Right atrium auricular region (tissue), 2 donors: ENCODE data around the gene SETBP1. TPM values are rescaled to one million over a fixed set of nuclear protein-coding genes. Genes with fewer than 3 reads are reported as not detected.
"Not testable (repeated sequence)": the region's sequence is repeated elsewhere in the genome, so short reads cannot be mapped to it uniquely, and the experiment has no call there.

Experiments used
- DNase-seq: peaks from one replicate; pipeline ENCODE4 v3.0.0-alpha.2; 2019; ENCODE audit warnings: low spot score
- H3K27ac ChIP-seq, 2 donors: fragments of 200-600 bp; sonication (generic); 1 replicate in 1 of 2; 2 replicates in 1 of 2; pipeline ENCODE4 v1.5.1; 2016 to 2019
- H3K27me3 ChIP-seq, 2 donors: fragments of 200-600 bp; sonication (generic); one replicate each; pipeline versions ENCODE4 v1.5.1 to v1.6.0; 2017 to 2019
- H3K36me3 ChIP-seq: fragments of 200-600 bp; sonication (generic); one replicate; pipeline ENCODE4 v1.5.1; 2016
- H3K4me1 ChIP-seq, 2 donors: fragments of 200-600 bp; sonication (generic); one replicate each; pipeline versions ENCODE4 v1.5.1 to v1.6.0; 2017 to 2019
- H3K4me3 ChIP-seq, 2 donors: fragments of 200-600 bp; sonication (generic); 1 replicate in 1 of 2; 2 replicates in 1 of 2; pipeline ENCODE4 v1.5.1; 2017 to 2019; ENCODE audit warnings: mild to moderate bottlenecking in 1 of 2, moderate library complexity in 1 of 2
- H3K9me3 ChIP-seq, 2 donors: fragments of 200-600 bp; sonication (generic); one replicate each; pipeline ENCODE4 v1.5.1; 2019
- total RNA-seq, 2 donors: library from RNA; depleted of rRNA; stranded (reverse); fragments of >200 nt; gene quantifications; one replicate each; pipeline ENCODE4 v1.1.0, GENCODE V29; 2016
- TF ChIP-seq, protein P1 (sequence below), 2 donors: fragments of 200-600 bp; sonication (generic); IDR thresholded peaks; one replicate each; pipeline ENCODE4 v1.5.1; 2019; ENCODE audit warnings: antibody characterized with exemption in 2 of 2

Gene SETBP1
- total RNA-seq, 2 donors from 2014 or later = 7.8 to 13.4 TPM

DNA sequence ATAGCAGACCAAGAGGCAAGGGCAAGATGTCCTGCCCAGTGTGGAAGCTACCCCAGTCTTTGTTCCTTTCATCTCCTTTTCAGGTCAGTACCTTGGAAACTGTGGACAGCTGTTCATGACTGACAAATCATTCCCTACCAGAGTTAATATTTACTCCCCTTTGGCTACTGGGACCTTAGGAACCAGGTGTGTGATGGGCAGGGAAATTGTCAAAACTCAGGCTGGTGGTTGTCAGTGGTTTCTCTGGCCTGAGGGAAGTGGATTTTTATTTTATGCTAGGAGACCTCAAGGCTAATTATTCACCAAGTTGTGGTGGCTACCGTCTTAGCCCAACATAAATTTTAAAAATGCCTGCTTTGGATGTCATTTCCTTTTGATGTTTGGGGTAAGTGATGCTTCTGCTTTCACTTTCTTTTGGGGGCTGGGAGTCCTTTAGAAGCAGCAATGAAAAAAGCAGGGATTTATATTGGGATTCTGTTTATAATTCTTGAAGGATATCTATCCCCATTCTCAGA lies 119.3 kb downstream of the SETBP1 start:
- Histone ChIP-seq H3K4me3 (no peak overlapping the region), H3K27ac (no peak overlapping the region), H3K36me3 (no peaks in the 10 kb centered on the region), H3K27me3 (no peaks in the 10 kb centered on the region), H3K9me3 (no peaks in the 10 kb centered on the region), H3K4me1 (peaks cover 0 to 24% of the 10 kb centered on the region in 2 donors)
- TF ChIP-seq, protein P1, sequence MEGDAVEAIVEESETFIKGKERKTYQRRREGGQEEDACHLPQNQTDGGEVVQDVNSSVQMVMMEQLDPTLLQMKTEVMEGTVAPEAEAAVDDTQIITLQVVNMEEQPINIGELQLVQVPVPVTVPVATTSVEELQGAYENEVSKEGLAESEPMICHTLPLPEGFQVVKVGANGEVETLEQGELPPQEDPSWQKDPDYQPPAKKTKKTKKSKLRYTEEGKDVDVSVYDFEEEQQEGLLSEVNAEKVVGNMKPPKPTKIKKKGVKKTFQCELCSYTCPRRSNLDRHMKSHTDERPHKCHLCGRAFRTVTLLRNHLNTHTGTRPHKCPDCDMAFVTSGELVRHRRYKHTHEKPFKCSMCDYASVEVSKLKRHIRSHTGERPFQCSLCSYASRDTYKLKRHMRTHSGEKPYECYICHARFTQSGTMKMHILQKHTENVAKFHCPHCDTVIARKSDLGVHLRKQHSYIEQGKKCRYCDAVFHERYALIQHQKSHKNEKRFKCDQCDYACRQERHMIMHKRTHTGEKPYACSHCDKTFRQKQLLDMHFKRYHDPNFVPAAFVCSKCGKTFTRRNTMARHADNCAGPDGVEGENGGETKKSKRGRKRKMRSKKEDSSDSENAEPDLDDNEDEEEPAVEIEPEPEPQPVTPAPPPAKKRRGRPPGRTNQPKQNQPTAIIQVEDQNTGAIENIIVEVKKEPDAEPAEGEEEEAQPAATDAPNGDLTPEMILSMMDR (IDR thresholded peaks at IDR 0.05) = no peak
- DNase-seq = no peak

DNA sequence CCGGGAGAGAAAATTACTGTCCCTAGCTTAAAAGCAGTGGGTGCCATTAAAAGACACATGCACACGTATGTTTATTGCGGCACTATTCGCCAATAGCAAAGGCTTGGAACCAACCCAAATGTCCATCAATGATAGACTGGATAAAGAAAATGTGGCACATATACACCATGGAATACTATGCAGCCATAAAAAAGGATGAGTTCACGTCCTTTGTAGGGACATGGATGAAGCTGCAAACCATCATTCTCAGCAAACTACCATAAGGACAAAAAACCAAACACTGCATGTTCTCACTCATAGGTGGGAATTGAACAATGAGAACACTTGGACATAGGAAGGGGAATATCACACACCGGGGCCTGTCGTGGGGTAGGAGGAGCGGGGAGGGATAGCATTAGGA lies 120.1 kb downstream of the SETBP1 start:
- H3K4me1 ChIP-seq = peaks cover 0 to 24% of the 10 kb centered on the region in 2 donors
- not testable (repeated sequence) for H3K27ac ChIP-seq, H3K9me3 ChIP-seq, H3K36me3 ChIP-seq, DNase-seq, H3K4me3 ChIP-seq, H3K27me3 ChIP-seq

- peak overlapping the region; percentile 5 to 76 for H3K27ac ChIP-seq
- H3K27me3 ChIP-seq = no peaks in the 10 kb centered on the region
- no peaks in the 10 kb centered on the region for H3K9me3 ChIP-seq
- peaks cover 0 to 24% of the 10 kb centered on the region in 2 donors for H3K4me1 ChIP-seq
- TF ChIP-seq, protein P1 (IDR thresholded peaks at IDR 0.05) = no peak
- no peak for DNase-seq
- no peaks in the 10 kb centered on the region for H3K36me3 ChIP-seq
- H3K4me3 ChIP-seq = no peak overlapping the region
Measured at GRCh38 chr18:44801781-44802180, 121.1 kb downstream of the SETBP1 start.

DNA sequence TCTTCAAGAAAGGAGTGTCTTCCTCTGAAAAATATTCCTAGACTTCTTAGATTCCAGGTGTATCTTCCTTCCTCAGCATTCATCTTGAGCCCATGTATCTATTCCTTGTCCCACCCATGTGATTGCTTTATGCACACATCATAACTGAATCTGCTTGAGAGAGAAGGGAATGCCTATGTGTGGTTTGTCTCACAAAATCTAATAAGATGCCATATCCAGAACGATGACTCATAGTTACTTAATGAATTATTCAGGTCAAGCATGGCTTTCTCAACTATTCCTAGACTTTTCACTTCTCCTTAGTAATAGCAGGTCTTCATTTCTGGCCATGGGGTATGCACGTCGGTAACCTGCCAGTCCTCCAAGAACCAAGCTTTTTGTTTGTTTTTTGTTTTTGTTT lies 121.8 kb downstream of the SETBP1 start:
- no peak for DNase-seq
- H3K27me3 ChIP-seq = no peaks in the 10 kb centered on the region
- H3K36me3 ChIP-seq = no peaks in the 10 kb centered on the region
- peaks cover 0 to 24% of the 10 kb centered on the region in 2 donors for H3K4me1 ChIP-seq
- peak overlapping the region; percentile 50 to 76 for H3K27ac ChIP-seq
- TF ChIP-seq, protein P1 (IDR thresholded peaks at IDR 0.05) = no peak
- no peak overlapping the region for H3K4me3 ChIP-seq
- H3K9me3 ChIP-seq = no peaks in the 10 kb centered on the region

DNA sequence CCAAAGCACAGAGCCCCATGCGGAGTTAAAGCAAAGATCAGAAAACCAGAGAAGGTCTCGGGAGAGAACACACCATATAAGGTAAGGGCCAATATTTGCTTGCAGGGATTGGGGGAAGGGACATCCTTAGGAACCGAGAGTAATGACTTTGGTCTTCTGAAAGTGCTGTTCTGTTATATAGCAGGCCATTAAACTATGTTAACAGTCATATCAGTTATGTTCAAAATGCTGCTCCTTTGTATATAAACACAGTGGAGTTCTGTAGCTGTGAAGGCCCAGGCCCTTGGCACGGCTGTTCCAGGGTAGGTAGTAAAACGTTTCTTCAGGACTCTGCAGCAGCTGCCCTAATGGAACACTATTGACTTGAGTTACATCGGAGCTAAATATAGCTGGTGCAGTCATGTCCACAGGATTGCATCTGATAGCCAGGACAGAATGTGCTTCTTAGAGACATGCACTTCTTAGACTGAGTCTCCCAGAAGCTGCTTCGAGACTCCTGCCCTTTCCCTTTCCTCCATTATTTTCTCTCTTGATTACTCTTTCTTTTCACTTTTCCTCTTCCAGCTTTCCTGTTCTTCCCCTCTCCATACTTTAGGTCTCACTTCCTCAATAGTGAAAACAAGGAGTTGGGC lies 122.4 kb downstream of the SETBP1 start:
- DNase-seq = peak; percentile 67
- no peak overlapping the region for H3K4me3 ChIP-seq

DNA sequence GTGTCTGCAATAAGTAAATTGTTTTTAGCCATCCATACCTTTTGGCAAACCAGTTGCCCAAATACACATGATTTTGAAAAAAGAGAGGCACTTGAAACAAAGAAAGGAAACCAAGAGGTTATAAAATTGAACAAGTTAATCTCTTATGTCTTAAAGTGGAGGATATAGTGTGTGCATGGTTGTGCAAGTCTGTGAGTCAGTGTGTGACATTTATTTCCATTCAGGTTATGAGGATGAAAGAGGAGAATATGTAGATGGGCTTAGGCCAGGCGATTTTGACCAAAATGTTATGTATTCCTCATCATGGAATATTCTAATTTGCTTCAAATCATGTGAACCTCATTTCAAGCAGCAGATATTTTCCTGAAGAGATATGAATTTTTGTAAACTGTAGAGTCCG lies 123.3 kb downstream of the SETBP1 start:
- TF ChIP-seq, protein P1 (IDR thresholded peaks at IDR 0.05) = no peak

More for the DNA sequence above, 122.4 kb downstream of the SETBP1 start:
- H3K27ac ChIP-seq = peak overlapping the region; percentile 50 to 76
- no peaks in the 10 kb centered on the region for H3K36me3 ChIP-seq
- TF ChIP-seq, protein P1 (IDR thresholded peaks at IDR 0.05) = no peak
- H3K4me1 ChIP-seq = peaks cover 0 to 24% of the 10 kb centered on the region in 2 donors
- no peaks in the 10 kb centered on the region for H3K27me3 ChIP-seq
- no peaks in the 10 kb centered on the region for H3K9me3 ChIP-seq

More for the DNA sequence above, 123.3 kb downstream of the SETBP1 start:
- Histone ChIP-seq H3K9me3 (no peaks in the 10 kb centered on the region), H3K4me3 (no peak overlapping the region), H3K4me1 (peaks cover 0 to 19% of the 10 kb centered on the region in 2 donors), H3K36me3 (no peaks in the 10 kb centered on the region), H3K27ac (peak overlapping the region; percentile 9 to 76), H3K27me3 (no peaks in the 10 kb centered on the region)
- no peak for DNase-seq
